HepG2 (cell line): Measurements from ENCODE around the gene MBLAC1. TPM values are rescaled to one million over a fixed set of nuclear protein-coding genes. Genes with fewer than 3 reads are reported as not detected.

Source experiments
- E2F1 ChIP-seq: sonication (generic); formaldehyde crosslinking; IDR thresholded peaks from 2 replicates; pipeline ENCODE4 v1.5.0; 2020; ENCODE audit warnings: missing genetic modification reagents
- FOXO4 ChIP-seq: sonication (generic); formaldehyde crosslinking; conservative IDR thresholded peaks from 2 replicates; pipeline ENCODE4 v1.8.1; 2023; ENCODE audit warnings: missing genetic modification reagents
- GATAD1 ChIP-seq: IDR thresholded peaks from 2 replicates; pipeline ENCODE4 v1.6.1; 2016; ENCODE audit warnings: missing genetic modification reagents, missing compliant biosample characterization
- HIVEP1 ChIP-seq: sonication (generic); formaldehyde crosslinking; IDR thresholded peaks from 2 replicates; pipeline ENCODE4 v1.4.0; 2020; ENCODE audit warnings: mild to moderate bottlenecking, missing genetic modification reagents
- JUNB ChIP-seq: sonication (generic); formaldehyde crosslinking; IDR thresholded peaks from 2 replicates; pipeline ENCODE4 v1.8.0; 2022; ENCODE audit warnings: missing genetic modification reagents, mild to moderate bottlenecking, borderline replicate concordance
- LBX2 ChIP-seq: sonication (generic); formaldehyde crosslinking; IDR thresholded peaks from 2 replicates; pipeline ENCODE4 v1.5.0; 2020; ENCODE audit warnings: missing genetic modification reagents, mild to moderate bottlenecking, borderline replicate concordance
- MYPOP ChIP-seq: sonication (generic); formaldehyde crosslinking; IDR thresholded peaks from 2 replicates; pipeline ENCODE4 v1.8.1; 2023; ENCODE audit warnings: mild to moderate bottlenecking, moderate library complexity, missing genetic modification reagents
- NPAS2 ChIP-seq: sonication (generic); formaldehyde crosslinking; IDR thresholded peaks from 2 replicates; pipeline ENCODE4 v1.8.0; 2022; ENCODE audit warnings: mild to moderate bottlenecking, missing genetic modification reagents, borderline replicate concordance
- PBX2 ChIP-seq: IDR thresholded peaks from 2 replicates; pipeline ENCODE4 v1.6.1; 2016; ENCODE audit warnings: control low read depth
- PREB ChIP-seq: sonication (generic); formaldehyde crosslinking; IDR thresholded peaks from 2 replicates; pipeline ENCODE4 v1.4.0; 2020; ENCODE audit warnings: missing genetic modification reagents
- RAD21 ChIP-seq: fragments of 450-650 bp; formaldehyde crosslinking; IDR thresholded peaks from 2 replicates; pipeline ENCODE4 v1.5.0; 2020; ENCODE audit warnings: mild to moderate bottlenecking
- RORA ChIP-seq: sonication (generic); formaldehyde crosslinking; IDR thresholded peaks from 2 replicates; pipeline ENCODE4 v1.5.0; 2020; ENCODE audit warnings: mild to moderate bottlenecking, missing genetic modification reagents, moderate library complexity
- SOX6 ChIP-seq, 2 experiments: fragments of 450-650 bp in 1 of 2; sonication (generic) in 1 of 2; formaldehyde crosslinking in 1 of 2; IDR thresholded peaks; 2 replicates each; pipeline versions ENCODE4 v1.4.0 to v1.6.1; 2017 to 2020; ENCODE audit warnings: antibody characterized with exemption in 1 of 2, mild to moderate bottlenecking in 1 of 2, missing genetic modification reagents in 1 of 2
- ZBTB20 ChIP-seq: sonication (generic); formaldehyde crosslinking; IDR thresholded peaks from 2 replicates; pipeline ENCODE4 v1.8.1; 2023; ENCODE audit warnings: missing genetic modification reagents, low read depth, mild to moderate bottlenecking, borderline replicate concordance
- ZBTB25 ChIP-seq: IDR thresholded peaks from 2 replicates; pipeline ENCODE4 v1.6.1; 2018; ENCODE audit warnings: missing genetic modification reagents
- ZMYM2 ChIP-seq: sonication (generic); formaldehyde crosslinking; IDR thresholded peaks from 2 replicates; pipeline ENCODE4 v1.8.0; 2022; ENCODE audit warnings: mild to moderate bottlenecking, missing genetic modification reagents
- ZNF234 ChIP-seq: sonication (generic); formaldehyde crosslinking; conservative IDR thresholded peaks from 2 replicates; pipeline ENCODE4 v1.5.1; 2020; ENCODE audit warnings: mild to moderate bottlenecking, missing genetic modification reagents
- ZNF460 ChIP-seq: sonication (generic); formaldehyde crosslinking; IDR thresholded peaks from 2 replicates; pipeline ENCODE4 v1.5.1; 2020; ENCODE audit warnings: missing genetic modification reagents, mild to moderate bottlenecking, borderline replicate concordance
- ZNF691 ChIP-seq: sonication (generic); formaldehyde crosslinking; IDR thresholded peaks from 2 replicates; pipeline ENCODE4 v1.4.0; 2020; ENCODE audit warnings: missing genetic modification reagents, low read depth, mild to moderate bottlenecking, borderline replicate concordance
- ZNF768 ChIP-seq: sonication (generic); formaldehyde crosslinking; IDR thresholded peaks from 2 replicates; pipeline ENCODE4 v1.4.0; 2020; ENCODE audit warnings: missing genetic modification reagents
- polyA plus RNA-seq, 8 experiments: library from polyadenylated mRNA; depleted of rRNA in 3 of 8; stranded (reverse) in 7 of 8; unstranded in 1 of 8; fragments of >200 nt; fragmentation: Illumina TruSeq in 4 of 8; extraction: Trizol in 4 of 8; gene quantifications; 2 replicates each; pipeline versions ENCODE4 v1.2.1 to v1.2.3, GENCODE V29; 2011 to 2016; ENCODE audit warnings: low read depth in 4 of 8, missing spikeins in 1 of 8, mixed read lengths in 1 of 8; ENCODE audit not compliant: insufficient read depth in 1 of 8
- total RNA-seq, 5 experiments: library from RNA; depleted of rRNA; stranded (reverse); fragments of >200 nt; fragmentation: Illumina TruSeq; extraction: Trizol; gene quantifications; 2 replicates each; pipeline ENCODE4 v1.2.3, GENCODE V29; 2016; ENCODE audit warnings: low read depth in 1 of 5

Gene MBLAC1
- total and polyA plus RNA-seq, 2 of the 13 experiments (the other 11 are each of a cell fraction or from before 2014, with no cell fraction given), result 0.79 to 2.1 TPM

- TF ChIP-seq SOX6 (IDR thresholded peaks at IDR 0.05) (no peak), SOX6 (CRISPR knock-in tag; IDR thresholded peaks at IDR 0.05) (peak; percentile 95), GATAD1 (peak; percentile 96), ZBTB20 (no peak; the same call in 1 of the 2 replicates), PBX2 (CRISPR knock-in tag) (peak; percentile 79), FOXO4 (CRISPR knock-in tag) (0 out of 2 replicates have a peak, but pooled peaks have one; percentile 30), ZNF460 (CRISPR knock-in tag) (no peak; the same call in 1 of the 2 replicates), ZNF768 (peak; percentile 53; the same call in 1 of the 2 replicates), RORA (CRISPR knock-in tag) (no peak), ZNF234 (CRISPR knock-in tag) (no peak), E2F1 (CRISPR knock-in tag) (no peak), HIVEP1 (CRISPR knock-in tag) (peak; percentile 79), ZNF691 (CRISPR knock-in tag) (peak; percentile 81; the same call in 1 of the 2 replicates), LBX2 (CRISPR knock-in tag) (no peak), ZMYM2 (CRISPR knock-in tag) (peak; percentile 69; the same call in 1 of the 2 replicates), NPAS2 (CRISPR knock-in tag) (no peak), PREB (CRISPR knock-in tag) (no peak), RAD21 (peak; percentile 90), MYPOP (CRISPR knock-in tag) (no peak; the same call in 1 of the 2 replicates), ZBTB25 (CRISPR knock-in tag) (peak; percentile 97), JUNB (CRISPR knock-in tag) (peak; percentile 30; the same call in 1 of the 2 replicates)
Measured at GRCh38 chr7:100081535-100082102, 45.1 kb upstream of the MBLAC1 start, which contains the start of gene ZNF3 (continued).
